HL-60 (cell line): ENCODE measurements around the gene PUM1.

Source experiments
- CTCF ChIP-seq: IDR thresholded peaks from one replicate; pipeline ENCODE4 v1.5.1; 2011; ENCODE audit warnings: low read length, control low read depth, inconsistent platforms; ENCODE audit not compliant: insufficient read depth
- GABPA ChIP-seq: IDR thresholded peaks from 2 replicates; pipeline ENCODE4 v1.6.1; 2012; ENCODE audit warnings: low read depth
- POLR2AphosphoS5 ChIP-seq: IDR thresholded peaks from 2 replicates; pipeline ENCODE4 v1.6.1; 2012; ENCODE audit warnings: low read depth
- REST ChIP-seq: IDR thresholded peaks from 2 replicates; pipeline ENCODE4 v1.6.1; 2012; ENCODE audit warnings: low read depth; ENCODE audit not compliant: insufficient replicate concordance
- SPI1 ChIP-seq: IDR thresholded peaks from 2 replicates; pipeline ENCODE4 v1.6.1; 2012; ENCODE audit warnings: low read depth, mild to moderate bottlenecking, borderline replicate concordance

- TF ChIP-seq CTCF (no peak), REST (no peak), POLR2AphosphoS5 (no peak), SPI1 (no peak), GABPA (no peak)
These were observed 81.2 kb downstream of the PUM1 start for GRCh38 chr1:30984165-30984889.
